ENCODE results near the gene VPS13A. TPM values are rescaled to one million over a fixed set of nuclear protein-coding genes. Genes with fewer than 3 reads are reported as not detected.

VPS13A gene
- total RNA-seq, 4 donors from 2014 or later: 17.1 to 46.7 (median 26.7) TPM

- Histone ChIP-seq H3K27me3 (peaks cover 0 to 41% (median 0%) of the 10 kb centered on the region in 4 donors), H3K4me1 (no peaks in the 10 kb centered on the region), H3K4me3 (no peak overlapping the region), H3K27ac (no peak overlapping the region), H3K9me3 (no peaks in the 10 kb centered on the region), H3K36me3 (no peaks in the 10 kb centered on the region)
- no peak for TF ChIP-seq POLR2A (IDR thresholded peaks at IDR 0.05)
- TF ChIP-seq, protein P1, sequence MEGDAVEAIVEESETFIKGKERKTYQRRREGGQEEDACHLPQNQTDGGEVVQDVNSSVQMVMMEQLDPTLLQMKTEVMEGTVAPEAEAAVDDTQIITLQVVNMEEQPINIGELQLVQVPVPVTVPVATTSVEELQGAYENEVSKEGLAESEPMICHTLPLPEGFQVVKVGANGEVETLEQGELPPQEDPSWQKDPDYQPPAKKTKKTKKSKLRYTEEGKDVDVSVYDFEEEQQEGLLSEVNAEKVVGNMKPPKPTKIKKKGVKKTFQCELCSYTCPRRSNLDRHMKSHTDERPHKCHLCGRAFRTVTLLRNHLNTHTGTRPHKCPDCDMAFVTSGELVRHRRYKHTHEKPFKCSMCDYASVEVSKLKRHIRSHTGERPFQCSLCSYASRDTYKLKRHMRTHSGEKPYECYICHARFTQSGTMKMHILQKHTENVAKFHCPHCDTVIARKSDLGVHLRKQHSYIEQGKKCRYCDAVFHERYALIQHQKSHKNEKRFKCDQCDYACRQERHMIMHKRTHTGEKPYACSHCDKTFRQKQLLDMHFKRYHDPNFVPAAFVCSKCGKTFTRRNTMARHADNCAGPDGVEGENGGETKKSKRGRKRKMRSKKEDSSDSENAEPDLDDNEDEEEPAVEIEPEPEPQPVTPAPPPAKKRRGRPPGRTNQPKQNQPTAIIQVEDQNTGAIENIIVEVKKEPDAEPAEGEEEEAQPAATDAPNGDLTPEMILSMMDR (IDR thresholded peaks at IDR 0.05): no peak
- WGBS, 2 donors: 59 to 65% methylated on average over 2 of the region's 2 CpGs
- intact Hi-C loops (cut with DNase I): no loop called here
- DNase-seq: no peak
Observed at GRCh38 chr9:77149879-77150278, 27.5 kb upstream of the VPS13A start.

DNA sequence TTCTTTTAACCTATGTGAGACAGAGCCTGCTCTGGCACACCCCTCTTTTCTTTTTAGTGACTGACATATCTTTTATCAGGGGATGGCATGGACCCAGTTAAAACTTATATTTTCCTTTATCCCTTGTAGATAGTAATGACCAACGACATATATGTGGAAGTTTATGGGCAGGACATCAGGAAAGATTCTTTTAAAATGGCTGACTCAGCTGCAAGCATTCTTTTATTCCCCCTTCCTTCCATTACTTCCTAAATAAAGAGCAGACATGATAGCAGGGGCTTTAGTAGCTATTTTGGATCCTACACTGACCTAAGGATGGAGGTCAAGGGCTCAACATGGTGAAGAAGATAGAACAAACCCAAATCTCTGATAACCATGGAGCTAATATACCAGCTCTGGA, 25.0 kb upstream of the VPS13A start:
- Histone ChIP-seq H3K9me3 (no peaks in the 10 kb centered on the region), H3K27ac (no peak overlapping the region), H3K36me3 (no peaks in the 10 kb centered on the region), H3K4me3 (no peak overlapping the region), H3K4me1 (peaks cover 0 to 10% (median 0%) of the 10 kb centered on the region in 3 donors), H3K27me3 (peaks cover 0 to 33% (median 0%) of the 10 kb centered on the region in 4 donors)
- intact Hi-C loops (cut with DNase I): no loop called here
- 26 to 40% methylated on average over 1 of the region's 1 CpG for WGBS, 2 donors
- TF ChIP-seq, protein P1 (IDR thresholded peaks at IDR 0.05): no peak
- no peak for TF ChIP-seq POLR2A (IDR thresholded peaks at IDR 0.05)
- no peak for DNase-seq

- Histone ChIP-seq H3K9me3 (no peaks in the 10 kb centered on the region), H3K4me3 (no peak overlapping the region), H3K27ac (peak overlapping the region in 1 of 4 donors; percentile 36), H3K4me1 (peaks cover 0 to 27% (median 0%) of the 10 kb centered on the region in 3 donors), H3K27me3 (peaks cover 0 to 14% (median 0%) of the 10 kb centered on the region in 4 donors), H3K36me3 (no peaks in the 10 kb centered on the region)
- no peak for DNase-seq
- intact Hi-C loops (cut with DNase I): no loop called here
- TF ChIP-seq, protein P1 (IDR thresholded peaks at IDR 0.05): no peak
- TF ChIP-seq POLR2A (IDR thresholded peaks at IDR 0.05): no peak
- WGBS, 2 donors: 41 to 46% methylated on average over 2 of the region's 2 CpGs
Observed at GRCh38 chr9:77156646-77157371, 20.5 kb upstream of the VPS13A start.

DNA sequence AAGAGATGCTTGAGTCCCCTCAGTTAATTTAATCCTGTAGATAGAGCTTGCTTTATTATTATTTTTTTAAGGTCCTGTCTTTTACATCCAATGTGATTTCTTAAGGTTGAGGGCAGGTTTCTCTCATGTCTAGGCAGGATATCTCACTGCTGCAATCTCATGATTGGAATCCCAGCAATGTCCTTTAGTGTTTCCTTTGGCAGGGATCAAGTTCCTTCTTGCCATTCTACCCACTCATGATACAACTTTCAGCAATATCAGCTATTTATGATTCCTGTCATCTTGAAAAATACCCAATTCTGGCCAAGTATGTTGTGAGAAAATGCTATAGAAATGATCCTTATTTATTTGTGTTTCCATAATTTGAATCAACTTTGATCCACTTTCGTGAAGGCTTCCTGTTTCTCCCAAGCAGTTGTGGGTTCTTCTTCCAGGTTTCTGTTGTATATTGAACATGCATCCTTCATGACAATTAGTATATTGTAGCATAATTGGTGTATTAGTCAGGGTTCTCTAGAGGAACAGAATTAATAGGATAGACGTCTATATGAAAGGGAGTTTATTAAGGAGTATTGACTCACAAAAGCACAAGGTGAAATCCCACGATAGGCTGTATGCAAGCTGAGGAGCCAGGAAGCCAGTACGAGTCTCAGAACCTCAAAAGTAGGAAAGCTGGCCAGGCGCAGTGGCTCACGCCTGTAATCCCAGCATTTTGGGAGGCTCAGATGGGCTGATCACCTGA, 18.4 kb upstream of the VPS13A start:
- Histone ChIP-seq H3K4me3 (no peak overlapping the region), H3K36me3 (no peaks in the 10 kb centered on the region), H3K27me3 (no peaks in the 10 kb centered on the region), H3K27ac (peak overlapping the region in 2 of 4 donors; percentile 4 to 21), H3K4me1 (peaks cover 0 to 30% (median 0%) of the 10 kb centered on the region in 3 donors), H3K9me3 (no peaks in the 10 kb centered on the region)
- TF ChIP-seq, protein P1 (IDR thresholded peaks at IDR 0.05): no peak
- TF ChIP-seq POLR2A (IDR thresholded peaks at IDR 0.05): no peak
- intact Hi-C loops (cut with DNase I): no loop called here
- no peak for DNase-seq
- 44 to 46% methylated on average over 5 to 6 of the region's 6 CpGs for WGBS, 2 donors

- no peak overlapping the region for H3K4me3 ChIP-seq
- TF ChIP-seq POLR2A (IDR thresholded peaks at IDR 0.05): no peak
- TF ChIP-seq, protein P1 (IDR thresholded peaks at IDR 0.05): no peak
- no peaks in the 10 kb centered on the region for H3K9me3 ChIP-seq
- intact Hi-C loops (cut with DNase I): no loop called here
- no peak overlapping the region for H3K27ac ChIP-seq
- no peak for DNase-seq
- H3K36me3 ChIP-seq: no peaks in the 10 kb centered on the region
- peaks cover 0 to 37% (median 0%) of the 10 kb centered on the region in 3 donors for H3K4me1 ChIP-seq
- H3K27me3 ChIP-seq: no peaks in the 10 kb centered on the region
- WGBS, 2 donors: 84 to 88% methylated on average over 3 of the region's 3 CpGs
Observed at GRCh38 chr9:77161191-77161590, 16.1 kb upstream of the VPS13A start.
